ENCODE data around the gene FNDC8. TPM values are rescaled to one million over a fixed set of nuclear protein-coding genes. Genes with fewer than 3 reads are reported as not detected.

Gene FNDC8
- total and polyA plus RNA-seq, 2 donors (not counting 1 experiment from before 2014, with no cell fraction given): not detected

- peaks cover 5 to 36% of the 10 kb centered on the region in 2 experiments for H3K36me3 ChIP-seq (replicated peaks in 1 of 2; ENCODE audit: control extremely low read depth in 1 of 2, control insufficient read depth in 1 of 2, extremely low read depth in 1 of 2, insufficient read depth in 2 of 2, low read length in 1 of 2)
- no peak overlapping the region for H3K27ac Mint-ChIP-seq
- 97% methylated on average over 14 of the region's 14 CpGs for WGBS (ENCODE audit: insufficient coverage)
Measured at GRCh38 chr17:35101036-35101435, 20.4 kb upstream of the FNDC8 start.

DNA sequence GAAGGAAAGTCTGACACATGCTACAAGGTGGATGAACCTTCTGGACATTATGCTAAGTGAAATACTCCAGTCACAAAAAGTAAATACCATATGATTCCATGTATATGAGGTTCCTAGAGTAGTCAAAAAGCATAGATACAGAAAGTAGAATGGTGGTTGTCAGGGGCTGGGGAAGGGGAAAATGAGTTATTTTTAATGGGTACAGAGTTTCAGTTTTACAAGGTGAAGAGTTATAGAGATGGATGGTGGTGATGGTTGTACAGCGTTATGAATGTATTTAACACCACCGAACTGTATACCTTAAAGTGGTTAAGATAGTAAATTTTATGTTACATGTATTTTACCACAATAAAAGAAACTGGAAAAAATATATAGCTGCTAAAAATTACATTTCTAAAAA lies 19.7 kb upstream of the FNDC8 start:
- Histone ChIP-seq H3K9ac (ENCODE audit: low read length) (no peak overlapping the region), H3K4me3 (ENCODE audit: control extremely low read depth in 1 of 5, extremely low read depth in 1 of 5, insufficient read depth in 1 of 5, low read depth in 2 of 5, low read length in 4 of 5) (no peak overlapping the region), H3K27me3 (replicated peaks in 1 of 4; ENCODE audit: control extremely low read depth in 1 of 4, control insufficient read depth in 3 of 4, insufficient read depth in 4 of 4, low read length in 3 of 4) (no peaks in the 10 kb centered on the region), H4K20me1 (ENCODE audit: control insufficient read depth, insufficient read depth, low read length, poor library complexity, severe bottlenecking) (no peaks in the 10 kb centered on the region), H3K36me3 (replicated peaks in 1 of 2; ENCODE audit: control extremely low read depth in 1 of 2, control insufficient read depth in 1 of 2, extremely low read depth in 1 of 2, insufficient read depth in 2 of 2, low read length in 1 of 2) (peaks cover 7 to 42% of the 10 kb centered on the region in 2 experiments), H3K27ac (ENCODE audit: low read length in 2 of 2) (no peak overlapping the region), H3K4me1 (ENCODE audit: control insufficient read depth in 2 of 2, insufficient read depth in 2 of 2, low read length in 2 of 2) (no peaks in the 10 kb centered on the region), H3K4me2 (replicated peaks; ENCODE audit: low read depth, low read length, poor library complexity, severe bottlenecking) (no peak overlapping the region), H2AFZ (ENCODE audit: insufficient read depth, low read depth, low read length, poor library complexity, severe bottlenecking) (no peak overlapping the region), H3K79me2 (ENCODE audit: control insufficient read depth, insufficient read depth, low read length) (no peaks in the 10 kb centered on the region), H3K9me3 (ENCODE audit: control extremely low read depth in 1 of 3, control insufficient read depth in 2 of 3, insufficient read depth in 1 of 3, low read length in 2 of 3) (peaks cover 0 to 3% (median 0%) of the 10 kb centered on the region in 3 donors)
- ChIA-PET CTCF (no interaction called here), POLR2A (no interaction called here)
- no CpG with 5 or more reads among the region's 2 CpGs for WGBS (ENCODE audit: insufficient coverage)
- ATAC-seq (ENCODE audit: low read depth): no peak
- no peaks in the 10 kb centered on the region for H3K27me3 Mint-ChIP-seq
- no peaks in the 10 kb centered on the region for H3K9me3 Mint-ChIP-seq (ENCODE audit: insufficient read depth)
- DNase-seq: no peak
- H3K27ac Mint-ChIP-seq: no peak overlapping the region
- H3K4me3 Mint-ChIP-seq: no peak overlapping the region
- TF ChIP-seq, protein P1, sequence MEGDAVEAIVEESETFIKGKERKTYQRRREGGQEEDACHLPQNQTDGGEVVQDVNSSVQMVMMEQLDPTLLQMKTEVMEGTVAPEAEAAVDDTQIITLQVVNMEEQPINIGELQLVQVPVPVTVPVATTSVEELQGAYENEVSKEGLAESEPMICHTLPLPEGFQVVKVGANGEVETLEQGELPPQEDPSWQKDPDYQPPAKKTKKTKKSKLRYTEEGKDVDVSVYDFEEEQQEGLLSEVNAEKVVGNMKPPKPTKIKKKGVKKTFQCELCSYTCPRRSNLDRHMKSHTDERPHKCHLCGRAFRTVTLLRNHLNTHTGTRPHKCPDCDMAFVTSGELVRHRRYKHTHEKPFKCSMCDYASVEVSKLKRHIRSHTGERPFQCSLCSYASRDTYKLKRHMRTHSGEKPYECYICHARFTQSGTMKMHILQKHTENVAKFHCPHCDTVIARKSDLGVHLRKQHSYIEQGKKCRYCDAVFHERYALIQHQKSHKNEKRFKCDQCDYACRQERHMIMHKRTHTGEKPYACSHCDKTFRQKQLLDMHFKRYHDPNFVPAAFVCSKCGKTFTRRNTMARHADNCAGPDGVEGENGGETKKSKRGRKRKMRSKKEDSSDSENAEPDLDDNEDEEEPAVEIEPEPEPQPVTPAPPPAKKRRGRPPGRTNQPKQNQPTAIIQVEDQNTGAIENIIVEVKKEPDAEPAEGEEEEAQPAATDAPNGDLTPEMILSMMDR (IDR thresholded peaks at IDR 0.05): no peak
- TF ChIP-seq EZH2 (IDR thresholded peaks at IDR 0.05; ENCODE audit: borderline replicate concordance, insufficient read depth, low read depth, low read length, poor library complexity, severe bottlenecking): no peak
- H3K4me1 Mint-ChIP-seq: no peaks in the 10 kb centered on the region
- intact Hi-C loops (cut with micrococcal nuclease): no loop called here

More at GRCh38 chr17:35101036-35101435, 20.4 kb upstream of the FNDC8 start:
- DNase-seq: no peak
- TF ChIP-seq EZH2 (IDR thresholded peaks at IDR 0.05; ENCODE audit: borderline replicate concordance, insufficient read depth, low read depth, low read length, poor library complexity, severe bottlenecking): no peak
- TF ChIP-seq, protein P1 (IDR thresholded peaks at IDR 0.05): no peak
- H3K27me3 Mint-ChIP-seq: no peaks in the 10 kb centered on the region
- no peaks in the 10 kb centered on the region for H3K27me3 ChIP-seq (replicated peaks in 1 of 4; ENCODE audit: control extremely low read depth in 1 of 4, control insufficient read depth in 3 of 4, insufficient read depth in 4 of 4, low read length in 3 of 4)
- no peaks in the 10 kb centered on the region for H3K4me1 ChIP-seq (ENCODE audit: control insufficient read depth in 2 of 2, insufficient read depth in 2 of 2, low read length in 2 of 2)
- no peak overlapping the region for H3K4me3 Mint-ChIP-seq
- ChIA-PET CTCF (no interaction called here), POLR2A (no interaction called here)
- no peak overlapping the region for H2AFZ ChIP-seq (ENCODE audit: insufficient read depth, low read depth, low read length, poor library complexity, severe bottlenecking)
- H3K79me2 ChIP-seq (ENCODE audit: control insufficient read depth, insufficient read depth, low read length): no peaks in the 10 kb centered on the region
- no peaks in the 10 kb centered on the region for H3K9me3 Mint-ChIP-seq (ENCODE audit: insufficient read depth)
- no peak for ATAC-seq (ENCODE audit: low read depth)
- no peak overlapping the region for H3K27ac ChIP-seq (ENCODE audit: low read length in 2 of 2)
- no peak overlapping the region for H3K4me2 ChIP-seq (replicated peaks; ENCODE audit: low read depth, low read length, poor library complexity, severe bottlenecking)
- no peak overlapping the region for H3K9ac ChIP-seq (ENCODE audit: low read length)
- no peaks in the 10 kb centered on the region for H4K20me1 ChIP-seq (ENCODE audit: control insufficient read depth, insufficient read depth, low read length, poor library complexity, severe bottlenecking)
- H3K9me3 ChIP-seq (ENCODE audit: control extremely low read depth in 1 of 3, control insufficient read depth in 2 of 3, insufficient read depth in 1 of 3, low read length in 2 of 3): peaks cover 0 to under 1% (median 0%) of the 10 kb centered on the region in 3 donors
- H3K4me1 Mint-ChIP-seq: no peaks in the 10 kb centered on the region
- intact Hi-C loops (cut with micrococcal nuclease): no loop called here
- H3K4me3 ChIP-seq (ENCODE audit: control extremely low read depth in 1 of 5, extremely low read depth in 1 of 5, insufficient read depth in 1 of 5, low read depth in 2 of 5, low read length in 4 of 5): no peak overlapping the region
